Ovary (tissue), 3 donors: ENCODE data around the gene ELSPBP1.

Source experiments
- CTCF ChIP-seq, 3 donors: fragments of 450-650 bp in 2 of 3; fragments of 200-600 bp in 1 of 3; IDR thresholded peaks; one replicate each; pipeline versions ENCODE4 v1.5.1 to v1.8.0; 2016 to 2022; ENCODE audit warnings: antibody characterized with exemption in 3 of 3, mild to moderate bottlenecking in 1 of 3
- POLR2A ChIP-seq: fragments of 450-650 bp; IDR thresholded peaks from one replicate; pipeline ENCODE4 v1.6.1; 2017; ENCODE audit warnings: antibody characterized with exemption, mild to moderate bottlenecking, moderate library complexity
- donor health status: DM: no; HTN: no; CAD: no.

GRCh38 chr19:48043675-48044258, 49.3 kb downstream of the ELSPBP1 start, which contains the start of gene CABP5:
- TF ChIP-seq POLR2A: no peak
- no peak for TF ChIP-seq CTCF (IDR thresholded peaks at IDR 0.05)
